Panc1 (cell line): ENCODE measurements around the gene VWA5B1. TPM values are rescaled to one million over a fixed set of nuclear protein-coding genes. Genes with fewer than 3 reads are reported as not detected.

ENCODE experiments used
- ATAC-seq: fragments of 200-7000 bp; cut with Tn5 transposase; 2 replicates; pipeline ENCODE4 v1.9.1; 2020; ENCODE audit warnings: mild to moderate bottlenecking, moderate library complexity
- BruUV-seq: library from RNA; stranded (reverse); fragments of 400-500 nt; replicated peaks from 2 replicates; lab custom pipeline; 2021; lab: Mats Ljungman, UMichigan
- CTCF ChIA-PET: fragments of 300-600 bp; sonication (Branson Sonifier 250); formaldehyde crosslinking; loops from one replicate; lab custom pipeline; 2022; ENCODE audit warnings: antibody characterized with exemption; lab: Charles Lee
- POLR2A ChIA-PET: fragments of 300-600 bp; sonication (Branson Sonifier 250); formaldehyde crosslinking; loops from one replicate; lab custom pipeline; 2022; ENCODE audit warnings: antibody characterized with exemption; lab: Charles Lee
- DNase-seq: peaks from one replicate; pipeline ENCODE4 v3.0.0-alpha.2; 2010; ENCODE audit warnings: low read depth, low spot score
- H3K27ac ChIP-seq: 2 replicates; pipeline ENCODE4 v1.5.1; 2011; ENCODE audit warnings: mild to moderate bottlenecking, low read length, inconsistent platforms
- H3K27me3 ChIP-seq: fragments of 200-500 bp; sonication (Bioruptor generic); 2 replicates; pipeline ENCODE4 v1.6.0; 2014; ENCODE audit warnings: low read length, inconsistent platforms; ENCODE audit not compliant: control insufficient read depth, insufficient read depth
- H3K36me3 ChIP-seq: fragments of 200-500 bp; sonication (Bioruptor generic); 2 replicates; pipeline ENCODE4 v1.5.1; 2014; ENCODE audit warnings: inconsistent platforms, mild to moderate bottlenecking, low read length, moderate library complexity; ENCODE audit not compliant: control insufficient read depth, insufficient read depth
- H3K4me1 ChIP-seq: 2 replicates; pipeline ENCODE4 v1.5.1; 2011; ENCODE audit warnings: inconsistent platforms, mild to moderate bottlenecking, low read length, moderate library complexity; ENCODE audit not compliant: control insufficient read depth, insufficient read depth
- H3K4me3 ChIP-seq, 2 experiments: 2 replicates each; pipeline ENCODE4 v1.5.1; 2011 to 2012; ENCODE audit warnings: low read depth in 2 of 2, low read length in 2 of 2, mild to moderate bottlenecking in 2 of 2, inconsistent platforms in 1 of 2, moderate library complexity in 1 of 2
- H3K9me3 ChIP-seq: fragments of 200-500 bp; sonication (Bioruptor generic); 2 replicates; pipeline ENCODE4 v1.5.1; 2014; ENCODE audit warnings: low read depth, mild to moderate bottlenecking, inconsistent platforms, low read length, moderate library complexity; ENCODE audit not compliant: control insufficient read depth, insufficient read depth
- CTCF ChIP-seq: fragments of 450-650 bp; IDR thresholded peaks from 2 replicates; pipeline ENCODE4 v1.5.1; 2017; ENCODE audit warnings: mild to moderate bottlenecking
- POLR2AphosphoS5 ChIP-seq: IDR thresholded peaks from 2 replicates; pipeline ENCODE4 v1.6.1; 2012; ENCODE audit warnings: mild to moderate bottlenecking, low read depth, low read length, moderate library complexity
- REST ChIP-seq, 2 experiments: IDR thresholded peaks; 2 replicates each; pipeline ENCODE4 v1.6.1; 2011 to 2012; ENCODE audit warnings: low read depth in 2 of 2, control low read depth in 1 of 2, low read length in 1 of 2, mild to moderate bottlenecking in 1 of 2, moderate library complexity in 1 of 2; ENCODE audit not compliant: insufficient read depth in 1 of 2
- SIN3A ChIP-seq: IDR thresholded peaks from 2 replicates; pipeline ENCODE4 v1.6.1; 2012; ENCODE audit warnings: low read depth, mild to moderate bottlenecking, low read length, moderate library complexity, borderline replicate concordance; ENCODE audit not compliant: insufficient read depth
- TCF7L2 ChIP-seq: IDR thresholded peaks from 2 replicates; pipeline ENCODE4 v1.6.1; 2011; ENCODE audit warnings: mild to moderate bottlenecking, low read depth, low read length, inconsistent platforms
- in situ Hi-C: cut with HindIII; loops from 2 replicates; pipeline ENCODE4 v1.10.0; 2016; ENCODE audit warnings: low sequenced_read_pairs, low pct_unique_long_range_greater_than_20kb
- intact Hi-C: fragments of 100-400 bp; cut with micrococcal nuclease; formaldehyde crosslinking; loops from one replicate; pipeline ENCODE4 v1.10.0; 2022; ENCODE audit not compliant: unreplicated experiment
- total RNA-seq: library from RNA; stranded (reverse); gene quantifications from one replicate; pipeline ENCODE4 v1.2.1, GENCODE V29; 2021; ENCODE audit not compliant: unreplicated experiment

Gene VWA5B1
- total RNA-seq, 1 experiment from 2014 or later = not detected

- ChIA-PET POLR2A (no interaction called here), CTCF (no interaction called here)
- H3K4me3 ChIP-seq = no peak overlapping the region
- H3K9me3 ChIP-seq = no peaks in the 10 kb centered on the region
- in situ Hi-C loops = no loop called here
- H3K36me3 ChIP-seq = no peaks in the 10 kb centered on the region
- TF ChIP-seq REST (IDR thresholded peaks at IDR 0.05; ENCODE audit: insufficient read depth in 1 of 2, low read depth in 2 of 2, low read length in 1 of 2) = no peak
- no peak for TF ChIP-seq SIN3A
- TF ChIP-seq TCF7L2 = no peak
- no peak for TF ChIP-seq CTCF
- no peak for TF ChIP-seq POLR2AphosphoS5
- H3K27me3 ChIP-seq = peaks cover 15% of the 10 kb centered on the region
- no peaks in the 10 kb centered on the region; the same call in 1 of the 2 replicates for H3K4me1 ChIP-seq
- DNase-seq (no peak), ATAC-seq (no peak)
- intact Hi-C loops = no loop called here
- BruUV-seq = no TSS peak
- H3K27ac ChIP-seq = no peak overlapping the region
Measured at GRCh38 chr1:20370698-20371097, 80.0 kb downstream of the VWA5B1 start.

- ATAC-seq (no peak), DNase-seq (no peak)
- TF ChIP-seq REST (IDR thresholded peaks at IDR 0.05; ENCODE audit: insufficient read depth in 1 of 2, low read depth in 2 of 2, low read length in 1 of 2) (peak; percentile 83 to 87), SIN3A (no peak), CTCF (no peak)
- intact Hi-C loops (no loop called here), in situ Hi-C loops (no loop called here)
- no peak overlapping the region for H3K27ac ChIP-seq
- peaks cover 15% of the 10 kb centered on the region for H3K27me3 ChIP-seq
- no TSS peak for BruUV-seq
- no peak overlapping the region for H3K4me3 ChIP-seq
- ChIA-PET POLR2A (no interaction called here), CTCF (no interaction called here)
- no peaks in the 10 kb centered on the region for H3K36me3 ChIP-seq
- no peaks in the 10 kb centered on the region for H3K9me3 ChIP-seq
- H3K4me1 ChIP-seq = no peaks in the 10 kb centered on the region; the same call in 1 of the 2 replicates
Measured at GRCh38 chr1:20371411-20371810, 80.7 kb downstream of the VWA5B1 start.
